NCI-H748 (cell line): Measurements from ENCODE around the gene GAB1.

ENCODE experiments used
- DNase-seq: peaks from one replicate; lab custom pipeline; 2025; ENCODE audit not compliant: unreplicated experiment; lab: John Stamatoyannopoulos, UW

Gene GAB1

DNA sequence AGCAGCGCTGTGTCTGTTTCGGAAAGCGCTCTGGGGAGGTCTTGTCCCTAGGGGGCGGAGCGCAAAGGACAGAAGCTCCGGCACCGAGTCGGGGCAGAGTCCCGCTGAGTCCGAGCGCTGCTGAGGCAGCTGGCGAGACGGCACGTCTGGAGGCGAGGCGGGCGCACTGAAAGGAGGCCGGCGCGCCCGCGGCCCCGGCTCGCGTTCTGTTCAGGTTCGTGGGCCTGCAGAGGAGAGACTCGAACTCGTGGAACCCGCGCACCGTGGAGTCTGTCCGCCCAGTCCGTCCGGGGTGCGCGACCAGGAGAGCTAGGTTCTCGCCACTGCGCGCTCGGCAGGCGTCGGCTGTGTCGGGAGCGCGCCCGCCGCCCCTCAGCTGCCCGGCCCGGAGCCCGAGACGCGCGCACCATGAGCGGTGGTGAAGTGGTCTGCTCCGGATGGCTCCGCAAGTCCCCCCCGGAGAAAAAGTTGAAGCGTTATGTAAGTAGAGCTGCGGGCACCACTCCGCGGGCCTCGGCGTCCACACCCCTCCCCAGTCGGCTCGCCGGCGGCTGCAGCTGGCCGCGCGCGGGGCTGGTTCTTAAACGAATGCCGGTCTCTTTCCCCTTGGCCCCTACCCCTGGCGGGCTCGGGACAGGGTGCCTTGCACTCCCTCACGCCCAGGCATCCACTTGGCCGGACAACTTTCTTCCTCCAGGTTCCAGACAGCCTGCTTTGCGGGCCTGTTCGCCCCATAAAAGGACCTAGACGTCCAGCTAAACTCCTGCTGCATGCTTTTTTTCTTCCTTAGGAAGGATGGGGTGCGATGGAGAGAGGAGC, at the start of gene GAB1:
Gene GAB1, plus strand, starts transcription at position 96 of the 819 bp plus-strand sequence. Its CDS starts 313 bp downstream, at position 409.
- peak; percentile 74 for DNase-seq

DNA sequence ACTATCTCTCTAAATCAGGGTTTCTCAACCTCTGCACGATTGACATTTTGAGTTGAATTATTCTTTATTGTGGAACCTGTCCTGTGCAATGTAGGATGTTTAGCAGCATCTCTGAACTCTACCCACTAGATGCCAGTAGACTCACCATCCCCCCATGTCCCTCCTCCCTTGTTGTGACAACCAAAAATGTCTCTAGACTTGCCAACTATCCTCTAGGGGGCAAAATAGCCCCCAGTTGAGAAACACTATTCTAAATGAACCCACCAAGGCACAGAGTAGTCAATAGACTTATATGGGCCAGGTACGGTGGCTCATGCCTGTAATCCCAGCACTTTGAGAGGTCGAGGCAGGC, 49.1 kb upstream of the GAB1 start:
- no peak for DNase-seq

DNA sequence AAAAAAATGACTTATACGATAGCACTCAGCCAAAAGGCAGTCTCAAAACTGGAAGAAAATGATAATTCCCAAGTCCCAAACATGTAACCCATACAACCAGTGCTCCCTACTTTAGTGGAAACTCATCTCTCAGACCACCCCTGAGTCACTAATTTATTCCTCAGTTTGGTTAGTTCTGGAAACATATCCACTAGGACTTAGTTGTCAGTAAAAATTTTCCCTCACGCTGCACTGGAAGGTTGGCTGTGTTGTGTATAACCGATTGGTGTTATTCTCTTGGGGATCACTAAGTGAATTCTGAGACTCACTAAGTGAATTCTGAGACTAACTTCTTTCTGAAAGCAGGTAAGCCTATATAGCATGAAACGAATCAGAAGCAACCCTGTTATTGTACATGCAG, 48.5 kb upstream of the GAB1 start:
- DNase-seq = no peak

DNA sequence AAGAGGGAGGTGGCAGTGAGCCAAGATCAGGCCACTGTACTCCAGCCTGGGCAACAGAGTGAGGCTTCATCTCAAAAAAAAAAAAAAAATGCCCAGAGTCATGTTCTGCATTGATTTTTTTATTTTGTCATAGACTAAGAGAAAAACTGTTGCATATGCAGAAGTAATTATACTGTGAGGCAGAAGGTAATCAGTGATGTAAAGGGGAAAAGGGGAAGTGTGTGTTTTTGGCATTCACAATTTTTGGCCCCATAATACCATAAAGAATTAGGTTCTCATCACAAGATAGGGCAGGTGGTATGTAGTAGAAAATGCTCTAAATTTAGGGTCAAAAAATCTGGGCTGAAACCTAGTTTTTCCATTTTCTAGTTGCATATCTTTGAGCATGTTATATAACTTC, 47.3 kb upstream of the GAB1 start:
- DNase-seq = no peak

DNA sequence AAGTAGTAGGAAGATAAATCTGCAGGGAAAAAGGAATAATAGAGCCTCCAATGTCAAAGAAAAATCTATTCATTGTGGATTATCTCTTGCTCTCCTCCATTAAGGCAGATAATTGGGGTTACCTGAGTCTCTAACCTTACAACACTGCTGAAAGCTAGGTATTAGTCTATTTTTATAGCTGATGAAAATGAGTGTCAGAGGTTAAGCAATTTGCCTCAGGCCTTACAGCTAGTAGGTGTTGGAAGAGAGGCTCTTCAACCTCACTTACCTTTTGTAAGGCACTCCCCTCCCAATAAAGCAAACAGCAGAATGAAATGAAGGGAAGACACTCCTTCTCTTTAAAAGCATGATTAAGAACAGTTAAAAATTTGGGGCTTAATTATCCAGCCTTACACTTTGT, 45.4 kb upstream of the GAB1 start:
- peak; percentile 78 for DNase-seq

DNA sequence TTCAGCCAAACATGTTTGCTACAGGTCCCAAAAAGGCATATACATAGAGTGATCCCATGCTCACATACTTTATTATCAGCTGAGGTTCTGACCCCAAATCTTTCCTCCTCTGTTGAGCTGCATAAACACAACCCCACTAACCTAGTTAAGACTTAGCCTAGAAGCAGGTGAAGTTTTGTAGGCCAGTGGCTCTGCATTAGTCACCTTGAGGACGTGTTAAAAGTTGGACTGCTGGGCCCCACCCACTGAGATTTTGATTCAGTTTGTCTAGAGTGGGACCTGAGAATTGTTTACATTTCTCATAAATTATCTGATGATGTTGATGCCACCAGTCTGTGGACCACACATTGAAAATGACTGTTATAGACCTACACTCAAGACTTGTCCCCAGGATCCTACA, 43.8 kb upstream of the GAB1 start:
- no peak for DNase-seq

DNA sequence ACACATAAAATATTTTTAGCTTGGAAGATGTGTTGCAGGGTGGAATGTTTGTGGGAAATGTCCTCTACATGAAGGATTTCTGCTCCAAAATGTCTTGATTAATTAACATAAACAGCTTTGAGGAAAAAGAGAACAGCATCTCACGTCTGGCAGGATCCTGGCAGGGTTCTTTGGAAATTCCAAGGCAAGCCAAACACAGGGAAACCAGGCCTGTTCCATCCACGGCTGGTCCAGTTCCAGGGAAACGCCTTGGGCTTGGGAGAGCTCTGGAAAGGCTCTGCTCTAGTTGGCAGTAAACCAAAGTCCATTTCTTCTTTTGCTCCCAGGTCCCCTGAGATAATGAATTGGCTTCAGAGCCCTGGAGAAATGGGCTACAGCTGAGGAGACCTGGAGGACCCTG, 42.4 kb upstream of the GAB1 start:
- DNase-seq = no peak

DNA sequence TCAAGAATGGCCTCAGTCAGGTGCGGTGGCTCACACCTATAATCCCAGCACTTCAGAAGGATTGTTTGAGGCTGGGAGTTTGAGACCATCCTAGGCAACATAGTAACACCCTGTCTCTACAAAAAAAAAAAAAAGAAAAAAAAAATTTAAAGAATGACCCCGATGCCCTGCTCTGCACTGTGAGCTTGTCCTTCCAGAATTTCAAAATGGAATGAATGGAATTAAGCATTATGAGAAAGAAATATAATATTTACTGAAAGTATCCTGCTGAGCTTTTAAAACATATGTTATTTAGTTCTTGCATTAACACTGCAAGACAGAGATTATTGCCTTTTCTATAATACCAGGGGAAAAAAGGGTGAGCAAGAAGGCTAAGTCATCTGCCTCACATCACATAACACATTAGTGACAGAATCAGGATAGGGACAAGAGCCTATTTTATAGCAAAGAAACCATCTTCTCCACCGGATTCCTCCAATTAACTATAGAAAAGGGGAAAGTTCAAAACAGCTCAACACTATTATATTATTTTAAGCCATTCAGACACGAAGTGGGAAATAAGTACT, 41.9 kb upstream of the GAB1 start:
- no peak for DNase-seq

DNA sequence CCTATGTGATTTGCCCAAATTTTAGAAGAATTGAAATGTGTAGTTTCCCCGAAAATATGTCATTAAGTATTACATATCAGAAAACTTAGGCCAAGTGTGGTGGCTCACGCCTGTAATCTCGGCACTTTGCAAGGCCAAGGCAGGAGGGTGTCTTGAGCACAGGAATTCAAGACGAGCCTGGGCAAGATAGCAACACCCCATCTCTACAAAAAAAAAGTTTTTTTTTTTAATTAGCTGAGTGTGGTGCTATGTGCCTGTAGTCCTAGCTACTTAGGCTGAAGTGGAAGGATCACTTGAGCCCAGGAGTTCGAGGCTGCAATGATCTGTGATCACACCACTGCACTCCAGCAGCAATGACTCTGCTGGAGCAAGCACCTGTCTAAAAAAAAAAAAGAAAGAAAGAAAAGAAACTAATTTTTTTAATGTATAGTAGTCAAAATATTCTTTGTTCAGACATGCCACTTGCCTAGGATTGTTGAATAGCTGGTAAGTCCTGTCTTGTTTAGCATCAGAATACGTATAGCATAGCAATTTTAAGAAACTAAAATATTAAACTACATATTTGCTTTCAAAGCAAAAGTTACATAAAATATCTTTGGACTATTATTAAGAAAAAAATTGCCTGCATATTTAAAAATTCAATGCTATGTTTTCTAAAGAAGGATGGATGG, 40.1 kb upstream of the GAB1 start:
- no peak for DNase-seq

DNA sequence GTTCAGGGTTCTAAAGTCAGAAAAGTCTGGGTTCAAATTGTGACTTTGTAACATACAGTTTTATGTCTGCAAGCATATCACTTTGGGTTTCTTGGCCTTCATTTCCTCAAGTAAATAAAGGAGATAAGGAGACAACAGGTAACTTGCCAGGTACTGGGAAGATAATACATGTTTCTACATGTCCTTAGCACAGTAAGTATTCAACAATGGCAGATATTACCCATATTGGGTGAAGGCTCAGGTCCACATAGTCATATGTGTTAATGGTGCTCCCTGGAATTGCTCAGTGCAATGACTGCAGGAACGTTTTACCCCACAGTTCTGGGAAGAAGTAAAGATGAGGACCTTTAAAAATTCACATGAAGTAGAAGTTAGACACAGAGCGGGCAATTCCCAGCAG, 35.8 kb upstream of the GAB1 start:
- DNase-seq = no peak

DNA sequence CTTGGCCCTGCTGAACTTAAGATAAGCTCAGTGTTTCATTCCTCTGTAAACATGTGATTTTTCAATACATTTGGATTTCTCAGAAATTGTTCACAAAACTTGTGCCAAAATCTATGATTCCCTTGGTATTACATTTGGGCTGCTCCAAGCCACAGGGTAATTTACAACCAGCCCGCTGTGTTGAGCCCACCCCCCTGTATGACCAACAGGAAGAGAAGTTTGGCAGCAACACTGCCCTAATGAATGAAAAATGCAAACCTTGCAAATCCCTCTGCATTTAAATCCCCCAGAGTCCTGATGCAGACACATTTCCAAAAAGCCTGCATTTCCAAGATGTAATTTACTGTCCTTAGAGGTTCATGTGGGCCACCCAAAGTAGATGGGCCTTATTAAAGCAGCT, 34.1 kb upstream of the GAB1 start:
- DNase-seq = no peak

DNA sequence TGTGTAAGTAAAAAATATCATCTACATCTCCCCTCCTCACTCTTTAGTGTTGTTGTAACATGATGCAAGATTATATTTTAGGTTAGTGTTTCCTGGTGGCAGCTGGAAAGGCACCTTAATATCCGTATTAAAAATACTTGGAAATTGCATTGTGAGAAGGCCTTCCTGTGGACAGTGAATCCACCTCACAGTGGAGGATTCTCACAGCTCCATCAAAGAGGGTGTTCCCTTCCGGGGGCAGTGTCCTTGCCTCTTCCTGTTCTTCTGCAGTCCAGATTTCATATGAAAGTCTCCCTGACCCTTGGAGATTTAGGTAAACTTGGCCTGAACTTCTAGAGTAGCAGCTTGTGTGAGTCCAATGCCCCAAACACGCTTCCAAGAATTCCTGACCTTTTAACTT, 29.9 kb upstream of the GAB1 start:
- no peak for DNase-seq

DNA sequence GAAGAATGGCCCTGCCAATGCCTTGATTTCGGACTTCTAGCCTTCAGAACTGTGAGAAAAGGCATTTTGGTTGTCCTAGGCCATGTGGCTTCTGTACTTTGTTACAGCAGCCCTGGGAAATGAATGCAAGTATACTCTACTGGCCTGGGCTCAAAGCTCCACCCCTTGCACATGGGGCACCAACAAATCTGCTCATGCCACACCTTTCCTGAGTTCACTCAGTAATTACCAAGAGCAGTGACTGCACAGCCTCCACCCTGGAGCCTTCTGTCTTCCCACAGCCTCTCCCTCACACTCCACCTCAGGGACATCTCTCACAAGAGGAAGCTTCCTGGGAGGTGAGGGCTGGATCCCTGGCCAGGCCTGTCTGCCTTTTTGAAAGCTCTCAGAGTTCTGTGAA, 29.1 kb upstream of the GAB1 start:
- DNase-seq = no peak

DNA sequence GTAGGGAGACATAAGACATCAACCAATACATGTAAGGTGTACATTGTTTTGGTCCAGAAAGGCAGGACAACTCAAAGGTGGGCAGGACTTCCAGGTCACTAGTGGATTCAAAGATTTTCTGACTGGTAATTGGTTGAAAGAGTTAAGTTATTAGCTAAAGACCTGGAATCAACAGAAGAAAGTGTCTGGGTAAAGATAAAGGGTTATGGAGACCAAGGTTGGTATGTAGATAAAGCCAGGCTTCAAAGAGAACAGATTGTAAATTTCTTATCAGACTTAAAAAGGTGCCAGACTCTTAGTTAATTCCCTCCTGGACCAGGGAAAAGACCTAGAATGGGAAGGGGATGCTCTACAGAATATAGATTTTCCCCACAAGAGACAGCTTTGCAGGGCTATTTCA, 28.3 kb upstream of the GAB1 start:
- DNase-seq = no peak

DNA sequence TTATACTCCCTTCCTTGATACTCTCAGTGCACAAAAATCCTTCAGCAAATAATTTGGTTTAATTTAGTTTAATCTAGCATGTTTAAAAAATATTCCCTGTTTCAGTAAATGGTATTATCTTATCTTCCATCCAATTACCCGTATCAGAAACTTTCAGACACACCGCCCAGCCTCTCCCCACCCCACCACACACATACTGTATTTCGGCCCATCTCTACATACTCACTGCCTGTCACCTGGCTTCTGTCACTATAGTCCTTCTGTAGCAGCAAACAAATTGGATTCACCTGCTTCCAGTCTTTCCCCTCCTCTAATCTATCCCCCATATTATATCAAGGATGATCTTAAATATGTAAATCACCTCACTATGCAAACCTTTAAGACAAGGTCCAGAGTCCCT, 24.8 kb upstream of the GAB1 start:
- no peak for DNase-seq

DNA sequence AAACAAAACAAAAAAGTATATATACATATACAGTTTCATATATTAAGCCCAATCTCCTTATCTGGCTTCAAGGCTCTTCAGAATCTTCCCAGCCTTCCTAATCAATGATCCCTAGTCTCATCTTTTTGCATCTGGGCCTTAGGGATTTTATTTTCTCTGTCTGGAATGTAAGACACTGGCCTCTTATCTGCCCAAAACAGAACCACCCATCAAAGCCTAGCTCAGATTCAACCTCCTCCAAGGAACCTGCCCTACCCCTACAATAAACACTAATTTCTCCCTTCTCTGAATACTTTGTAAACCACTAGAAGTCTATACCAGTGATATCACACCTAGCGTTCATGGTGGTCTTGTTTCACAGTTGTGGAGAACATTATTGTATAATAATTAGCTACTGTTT, 23.2 kb upstream of the GAB1 start:
- DNase-seq = no peak

DNA sequence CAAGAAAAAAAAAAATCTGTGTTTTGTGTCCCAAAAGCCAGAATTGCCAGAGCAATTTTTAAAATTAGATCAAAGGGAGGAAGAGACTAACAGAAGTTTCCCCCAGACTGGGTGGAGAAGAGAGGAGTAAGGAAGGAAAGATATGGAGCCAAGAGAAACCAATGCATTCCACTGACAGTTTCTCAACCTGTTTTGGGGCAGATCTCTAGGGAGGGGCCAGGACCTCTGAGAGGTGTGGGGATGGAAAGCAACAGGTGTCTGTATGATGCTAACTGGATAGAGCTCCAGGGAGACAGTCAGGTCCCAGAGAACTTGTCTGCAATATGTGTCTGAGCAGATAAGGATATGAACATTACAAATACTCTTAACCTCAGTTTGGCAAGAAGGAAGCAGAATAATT, 22.7 kb upstream of the GAB1 start:
- DNase-seq = no peak

DNA sequence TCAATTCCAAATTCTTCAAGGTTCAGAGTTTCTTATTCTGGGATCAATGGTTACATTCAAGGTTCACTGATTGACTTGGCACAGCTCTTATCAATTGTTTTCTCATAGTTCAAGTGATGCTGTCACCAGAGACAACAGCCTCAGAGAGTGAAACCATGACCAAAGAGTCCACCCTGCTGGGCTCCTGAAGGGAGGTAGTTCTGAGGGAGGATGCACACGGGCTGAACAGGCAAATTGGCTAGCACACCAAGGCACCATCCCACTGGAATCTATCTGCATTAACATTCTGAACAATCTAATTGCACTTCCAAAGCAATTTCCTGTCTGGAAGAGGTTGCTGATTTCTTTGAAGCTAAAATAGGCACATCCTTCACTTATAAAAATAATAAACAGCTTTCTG, 16.6 kb upstream of the GAB1 start:
- DNase-seq = no peak

DNA sequence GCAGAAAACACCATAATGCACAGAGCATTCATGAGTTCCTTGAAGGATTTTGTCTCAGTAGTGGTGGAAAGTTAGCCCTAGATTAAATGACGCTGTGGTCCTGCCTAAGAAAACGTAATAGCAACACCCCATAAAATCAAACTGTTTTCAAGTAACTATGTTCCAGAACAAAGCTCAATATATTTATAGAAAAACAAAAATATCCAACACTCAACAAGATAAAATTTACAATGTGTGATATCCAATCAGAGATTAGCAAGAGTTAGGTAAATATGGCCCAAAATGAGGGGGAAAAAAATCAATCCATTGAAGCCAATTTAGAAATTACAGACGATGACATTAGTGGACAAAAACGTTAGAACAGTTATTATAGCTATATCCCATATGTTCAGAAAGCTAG, 9.9 kb upstream of the GAB1 start:
- DNase-seq = no peak

DNA sequence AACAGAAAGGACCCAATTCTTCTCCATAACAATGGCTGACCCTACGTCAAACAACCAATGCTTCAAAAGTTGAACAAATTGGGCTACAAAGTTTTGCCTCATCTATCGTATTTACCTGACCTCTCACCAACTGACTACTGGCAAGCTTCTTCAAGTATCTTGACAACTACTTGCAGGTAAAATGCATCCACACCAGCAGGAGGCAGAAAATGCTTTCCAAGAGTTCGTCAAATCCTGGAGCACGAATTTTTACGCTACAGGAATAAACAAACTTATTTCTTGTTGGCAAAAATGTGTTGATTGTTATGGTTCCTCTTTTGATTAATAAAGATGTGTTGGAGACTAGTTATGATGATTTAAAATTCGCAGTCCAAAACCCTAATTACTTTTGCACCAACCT, 6.7 kb upstream of the GAB1 start:
- DNase-seq = no peak

DNA sequence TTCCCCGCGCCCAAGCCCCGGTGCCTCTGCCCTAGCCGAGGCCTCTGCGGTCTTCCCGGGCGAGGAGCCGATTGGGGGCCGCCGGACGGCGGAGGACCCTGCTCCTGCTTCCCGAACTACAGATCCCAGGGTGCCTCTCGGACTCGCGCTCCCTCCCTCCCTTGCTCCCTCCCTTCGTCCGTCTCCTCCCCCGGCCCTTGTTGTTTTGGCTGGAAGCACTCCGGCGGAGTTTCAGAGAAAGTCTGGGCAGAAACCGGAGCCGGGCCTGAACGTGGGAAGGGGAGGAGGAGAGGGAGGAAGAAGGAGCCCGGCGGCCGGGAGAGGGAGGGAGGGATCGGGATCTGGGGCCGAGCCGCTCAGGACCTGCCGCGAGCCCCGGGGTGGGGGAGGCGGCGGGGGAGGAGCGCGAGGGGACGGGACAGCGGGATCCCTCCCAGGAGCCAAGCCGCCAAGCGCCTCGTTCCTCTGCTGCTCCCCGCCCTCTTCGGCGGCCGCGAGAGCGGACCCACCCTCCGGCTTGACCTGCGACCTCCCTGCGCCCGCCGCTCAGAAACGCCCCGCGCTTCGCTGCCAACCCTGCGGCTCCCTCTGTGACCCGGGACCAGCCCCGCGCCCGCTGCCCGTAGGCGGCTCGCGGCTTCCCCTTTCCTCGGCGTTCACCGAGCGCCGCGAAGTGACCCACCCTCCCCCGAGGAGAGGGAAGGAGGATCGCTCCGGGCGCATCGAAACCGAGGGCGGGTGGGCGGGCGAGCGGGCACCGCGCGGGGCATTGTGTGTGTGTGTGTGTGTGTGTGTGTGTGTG, 496 bp upstream of the GAB1 start:
- peak; percentile 78 for DNase-seq
